Neutrophil (primary cell): ENCODE measurements around the gene NOXA1.
A peak's percentile ranks its signal among the peaks of the same experiment; 100 is the strongest.

Experiments used
- H3K27ac ChIP-seq: fragments of 200-600 bp; sonication (generic); 2 replicates; pipeline ENCODE4 v1.5.1; 2016; ENCODE audit warnings: mild to moderate bottlenecking, moderate library complexity
- H3K27me3 ChIP-seq: fragments of 200-600 bp; sonication (generic); 2 replicates; pipeline ENCODE4 v1.6.0; 2016; ENCODE audit warnings: mild to moderate bottlenecking
- H3K36me3 ChIP-seq: fragments of 200-600 bp; sonication (generic); 2 replicates; pipeline ENCODE4 v1.5.1; 2017
- H3K4me1 ChIP-seq, 2 experiments: fragments of 200-600 bp in 1 of 2; sonication (generic) in 1 of 2; 1 replicate in 1 of 2; 2 replicates in 1 of 2; pipeline versions ENCODE4 v1.5.1 to v1.6.1; 2013 to 2016; ENCODE audit warnings: low read depth in 1 of 2, low read length in 1 of 2, mild to moderate bottlenecking in 1 of 2, moderate library complexity in 1 of 2; ENCODE audit not compliant: control insufficient read depth in 1 of 2, insufficient read depth in 1 of 2
- H3K4me3 ChIP-seq, 2 experiments: fragments of 200-600 bp in 1 of 2; sonication (generic) in 1 of 2; 1 replicate in 1 of 2; 2 replicates in 1 of 2; pipeline ENCODE4 v1.5.1; 2013 to 2016; ENCODE audit warnings: low read depth in 1 of 2, low read length in 1 of 2, mild to moderate bottlenecking in 1 of 2, moderate library complexity in 1 of 2
- H3K9me3 ChIP-seq: fragments of 200-600 bp; sonication (generic); 2 replicates; pipeline ENCODE4 v1.5.1; 2016
- CTCF ChIP-seq: fragments of 200-600 bp; sonication (generic); IDR thresholded peaks from 2 replicates; pipeline ENCODE4 v1.5.1; 2016; ENCODE audit warnings: antibody characterized with exemption

NOXA1 gene

GRCh38 chr9:137417161-137418021 is 5.8 kb upstream of the NOXA1 start:
- Histone ChIP-seq H3K4me3 (no peak overlapping the region), H3K4me1 (peaks cover 5 to 7% of the 10 kb centered on the region in 2 experiments), H3K27ac (no peak overlapping the region), H3K27me3 (peaks cover 17% of the 10 kb centered on the region), H3K9me3 (no peaks in the 10 kb centered on the region), H3K36me3 (no peaks in the 10 kb centered on the region)
- no peak for TF ChIP-seq CTCF

GRCh38 chr9:137421838-137422603 is 1.2 kb upstream of the NOXA1 start:
- no peak for TF ChIP-seq CTCF
- Histone ChIP-seq H3K36me3 (no peaks in the 10 kb centered on the region), H3K27ac (peak overlapping the region; percentile 55), H3K4me3 (peak overlapping the region; percentile 72 to 81), H3K27me3 (peaks cover 26% of the 10 kb centered on the region), H3K9me3 (no peaks in the 10 kb centered on the region), H3K4me1 (peaks cover 8 to 13% of the 10 kb centered on the region in 2 experiments)

GRCh38 chr9:137423514-137424291 is 510 bp downstream of the NOXA1 start:
- H3K27ac ChIP-seq, result peak overlapping the region; percentile 55
- H3K27me3 ChIP-seq, result peaks cover 18% of the 10 kb centered on the region
- H3K36me3 ChIP-seq, result no peaks in the 10 kb centered on the region
- H3K4me3 ChIP-seq, result peak overlapping the region; percentile 72 to 81
- TF ChIP-seq CTCF, result no peak
- peaks cover 8 to 13% of the 10 kb centered on the region in 2 experiments for H3K4me1 ChIP-seq
- no peaks in the 10 kb centered on the region for H3K9me3 ChIP-seq

- H3K27me3 ChIP-seq, result peaks cover 18% of the 10 kb centered on the region
- H3K4me1 ChIP-seq, result peaks cover 8 to 13% of the 10 kb centered on the region in 2 experiments
- H3K27ac ChIP-seq, result no peak overlapping the region
- H3K36me3 ChIP-seq, result no peaks in the 10 kb centered on the region
- H3K4me3 ChIP-seq, result no peak overlapping the region
- TF ChIP-seq CTCF, result no peak
- no peaks in the 10 kb centered on the region for H3K9me3 ChIP-seq
These were observed 3.0 kb downstream of the NOXA1 start for GRCh38 chr9:137426018-137426681.
